GM04504 (cell line): ENCODE measurements around the gene ARHGAP32.
"Not testable (repeated sequence)": the region's sequence is repeated elsewhere in the genome, so short reads cannot be mapped to it uniquely, and the experiment has no call there.

ENCODE experiments used
- DNase-seq: peaks from one replicate; pipeline ENCODE4 v3.0.0-alpha.2; 2012; ENCODE audit warnings: low read depth

The ARHGAP32 gene

DNA sequence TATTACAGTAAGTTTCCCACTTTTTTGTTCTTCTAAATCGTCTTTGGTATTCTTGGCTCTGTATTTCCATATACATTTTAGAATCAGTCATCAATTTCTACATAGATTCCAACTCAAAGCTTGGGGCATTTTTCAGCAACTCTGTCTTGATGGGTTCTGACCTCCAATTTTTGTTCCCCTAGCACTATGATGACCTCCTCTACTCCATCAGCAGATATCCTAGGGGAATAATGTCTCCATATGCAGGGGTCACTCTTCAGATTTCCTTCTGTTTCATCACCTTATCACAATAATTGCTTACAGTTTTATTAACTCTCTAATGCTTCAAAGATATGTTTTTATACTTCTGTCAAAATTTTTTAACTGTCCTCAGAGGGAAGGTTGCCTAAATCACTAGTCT lies 158.1 kb downstream of the ARHGAP32 start:
- no peak for DNase-seq

GRCh38 chr11:129023968-129024676 lies 168.0 kb downstream of the ARHGAP32 start:
- DNase-seq: no peak

GRCh38 chr11:129021295-129021694 lies 170.8 kb downstream of the ARHGAP32 start:
- no peak for DNase-seq

DNA sequence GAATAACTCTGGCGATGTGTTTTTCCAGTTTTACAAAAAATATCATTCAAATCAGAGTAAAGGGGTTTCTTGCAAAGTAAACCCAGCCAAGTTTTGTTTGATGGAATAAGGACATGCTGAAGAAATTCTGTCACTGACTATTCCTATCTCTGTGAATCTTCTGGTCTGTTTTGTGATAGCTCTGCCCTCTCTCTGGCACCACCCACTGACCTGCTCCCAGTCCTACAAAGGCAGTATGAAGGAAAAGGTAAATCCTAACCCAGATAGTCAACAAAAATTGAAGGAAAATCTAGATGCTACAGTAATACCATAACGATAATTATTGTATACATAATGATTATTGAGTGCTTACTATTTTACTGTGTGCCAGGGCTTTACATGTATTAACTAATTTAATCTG lies 173.1 kb downstream of the ARHGAP32 start:
- no peak for DNase-seq

GRCh38 chr11:129018126-129018525 lies 174.0 kb downstream of the ARHGAP32 start:
- DNase-seq: no peak

- no peak for DNase-seq
Measured at GRCh38 chr11:129013737-129014475, 178.2 kb downstream of the ARHGAP32 start.

- DNase-seq: no peak
Measured at GRCh38 chr11:129012880-129013279, 179.2 kb downstream of the ARHGAP32 start.

GRCh38 chr11:129006161-129006560 lies 186.0 kb downstream of the ARHGAP32 start:
- DNase-seq: no peak

- DNase-seq: not testable (repeated sequence)
Measured at GRCh38 chr11:128999165-128999564, 193.0 kb downstream of the ARHGAP32 start.

GRCh38 chr11:128988242-128988970 lies 203.7 kb downstream of the ARHGAP32 start:
- DNase-seq: no peak

- DNase-seq: no peak
Measured at GRCh38 chr11:128985880-128986279, 206.2 kb downstream of the ARHGAP32 start.

DNA sequence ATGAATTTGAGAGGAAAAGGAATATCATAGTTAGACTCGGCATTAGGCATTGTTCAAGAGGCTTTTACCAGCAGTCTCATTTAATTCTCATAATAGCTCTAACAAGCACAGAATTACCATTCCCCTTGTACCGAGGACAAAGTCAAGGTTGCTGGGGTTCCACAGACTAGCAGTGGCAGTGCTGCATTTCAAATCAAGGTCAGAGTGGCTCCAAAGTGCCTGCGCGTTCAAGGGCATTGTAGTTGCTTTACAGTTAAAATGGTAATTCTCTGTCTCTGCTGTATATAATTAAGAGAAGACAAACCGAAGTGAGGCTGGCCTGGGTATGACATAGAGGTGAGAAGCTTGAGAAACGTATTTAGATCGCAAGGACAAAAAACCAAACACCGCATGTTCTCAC lies 209.1 kb downstream of the ARHGAP32 start:
- DNase-seq: no peak

DNA sequence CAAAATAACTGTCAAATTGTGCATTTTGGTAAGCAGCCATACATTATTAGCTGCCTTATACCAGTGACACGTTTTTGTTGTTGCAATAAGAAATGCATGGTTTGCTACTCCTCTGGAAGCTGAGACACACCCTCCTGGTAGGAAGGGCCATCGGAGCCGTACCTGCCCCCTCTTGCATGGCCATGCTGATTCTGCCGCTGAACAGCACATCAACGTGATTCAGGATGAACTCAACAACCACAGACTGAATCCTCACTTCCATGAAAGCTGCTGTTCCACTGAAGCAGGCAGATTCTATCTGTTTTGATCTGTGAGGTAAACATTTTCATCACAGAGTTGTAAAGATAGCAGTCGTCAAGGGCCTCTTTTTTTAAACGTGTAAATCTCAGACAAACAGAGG lies 210.9 kb downstream of the ARHGAP32 start:
- no peak for DNase-seq

DNA sequence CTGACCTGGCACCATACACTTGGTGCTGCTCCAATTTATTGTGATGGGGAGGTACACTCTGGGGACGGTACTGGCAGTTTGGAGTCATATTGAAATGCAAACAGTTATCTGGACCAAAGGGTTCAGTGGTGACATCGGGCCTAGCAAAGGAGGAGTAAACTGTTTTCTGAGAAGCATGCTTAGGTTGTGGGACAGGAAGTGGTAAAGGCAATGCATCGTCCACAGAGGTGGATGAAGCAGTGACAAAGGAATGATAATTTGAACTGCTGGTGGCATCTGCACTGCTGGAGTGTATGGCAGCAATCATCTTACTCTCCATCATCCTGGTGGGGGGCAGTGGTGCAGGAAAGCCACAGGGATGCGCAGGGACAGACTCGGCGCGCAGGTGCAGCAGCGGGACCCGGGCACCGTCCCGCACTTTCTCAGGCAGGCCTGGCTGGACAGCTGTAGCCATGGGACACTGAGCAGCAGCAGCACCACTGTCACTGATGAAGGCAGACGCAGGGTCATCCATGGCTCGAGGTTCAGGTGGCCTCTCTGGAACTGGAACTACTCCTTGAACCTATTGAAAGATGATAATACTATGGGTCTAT lies 221.4 kb downstream of the ARHGAP32 start:
- no peak for DNase-seq

DNA sequence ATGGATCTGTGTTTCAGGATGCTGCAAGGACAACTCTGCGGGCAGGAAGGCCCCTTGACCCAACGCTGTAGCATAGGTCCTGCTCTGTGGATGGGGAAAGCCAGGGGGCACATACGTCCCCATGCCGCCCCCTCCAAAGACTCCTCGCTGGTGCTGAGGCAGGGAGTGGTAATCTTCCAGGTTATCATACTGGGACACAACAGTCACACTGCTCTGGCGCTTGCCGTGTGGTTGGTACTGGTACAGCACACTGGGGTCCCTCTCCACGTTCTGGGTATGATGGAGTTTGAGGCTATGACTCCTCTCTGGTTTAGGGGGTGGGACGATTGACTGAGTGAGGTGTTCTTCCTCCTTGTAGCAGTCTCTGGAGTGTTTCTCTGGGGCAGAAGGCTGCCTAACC lies 223.2 kb downstream of the ARHGAP32 start:
- DNase-seq: no peak

DNA sequence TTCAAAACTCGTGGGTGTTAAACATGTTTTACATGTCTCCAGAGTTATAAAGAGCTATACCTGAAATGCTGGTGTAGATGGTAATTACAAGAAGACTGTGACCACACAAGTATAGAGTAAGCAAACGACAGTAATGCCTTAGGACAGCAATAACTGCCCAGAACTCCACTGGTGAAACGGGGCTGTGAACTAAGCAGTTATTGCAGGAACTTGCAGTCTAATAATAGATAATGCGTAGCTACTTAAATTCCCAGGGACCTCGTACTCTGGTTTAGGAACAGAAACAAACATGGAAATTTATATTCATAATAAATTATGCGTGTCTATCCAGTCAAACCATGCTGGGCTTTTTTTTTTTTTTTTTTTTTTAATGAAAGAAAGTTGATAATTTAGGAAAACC lies 224.5 kb downstream of the ARHGAP32 start:
- no peak for DNase-seq

GRCh38 chr11:128965485-128965884 lies 226.6 kb downstream of the ARHGAP32 start:
- DNase-seq: no peak

GRCh38 chr11:128964463-128964930 lies 227.6 kb downstream of the ARHGAP32 start:
- no peak for DNase-seq

- DNase-seq: no peak
Measured at GRCh38 chr11:128963744-128964325, 228.3 kb downstream of the ARHGAP32 start.

GRCh38 chr11:128962896-128963295 lies 229.2 kb downstream of the ARHGAP32 start:
- no peak for DNase-seq

DNA sequence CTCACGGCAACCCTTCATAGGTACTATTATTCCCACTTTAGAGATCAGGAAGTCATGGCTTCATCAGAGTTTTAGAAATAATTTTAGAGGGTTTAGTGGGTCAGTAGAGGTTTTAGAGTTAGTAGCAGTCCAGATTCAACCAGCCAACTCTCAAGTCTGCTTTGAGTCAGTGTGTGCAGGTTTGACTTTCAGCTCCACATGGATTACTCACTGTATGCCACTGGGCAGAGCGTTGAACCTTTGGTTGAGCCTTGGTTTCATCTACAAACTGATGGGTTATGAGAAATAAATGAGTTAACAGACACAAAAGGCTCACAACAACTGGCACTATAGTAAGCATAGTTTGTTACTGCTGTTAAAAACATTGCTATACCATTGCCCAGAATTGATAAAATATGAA lies 230.5 kb downstream of the ARHGAP32 start:
- no peak for DNase-seq

DNA sequence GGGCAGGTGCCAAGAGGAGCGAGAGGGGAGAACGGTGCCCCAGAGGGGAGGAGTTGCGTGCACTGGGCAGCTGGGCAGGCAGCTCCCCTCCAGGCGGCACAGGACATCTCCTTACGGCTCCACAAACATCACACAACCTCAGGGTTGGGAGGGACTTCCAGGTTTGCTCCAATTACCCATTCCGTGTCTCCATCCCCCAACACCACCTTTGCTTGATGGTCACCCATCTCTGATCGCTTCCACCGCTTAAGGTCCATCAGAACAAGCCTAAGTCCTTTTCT lies 235.0 kb downstream of the ARHGAP32 start:
- no peak for DNase-seq
